Measurements from ENCODE around the gene ERVH48-1.
"Not testable (repeated sequence)": the region's sequence is repeated elsewhere in the genome, so short reads cannot be mapped to it uniquely, and the experiment has no call there.

The ERVH48-1 gene

GRCh38 chr21:42880352-42880751 is 45.1 kb downstream of the ERVH48-1 start:
- Histone ChIP-seq H3K4me2 (ENCODE audit: insufficient read depth, low read length) (peak overlapping the region; percentile 81), H3K9me3 (ENCODE audit: insufficient read depth, low read length, severe bottlenecking) (no peaks in the 10 kb centered on the region), H2AFZ (ENCODE audit: low read depth, low read length) (peak overlapping the region; percentile 91), H3K36me3 (ENCODE audit: insufficient read depth, low read length) (peaks cover 12% of the 10 kb centered on the region), H3K4me1 (ENCODE audit: insufficient read depth, low read length) (peaks cover 24% of the 10 kb centered on the region), H3K9ac (ENCODE audit: low read depth, low read length) (peak overlapping the region; percentile 82), H3K27ac (ENCODE audit: low read length) (peak overlapping the region; percentile 79), H3K4me3 (ENCODE audit: low read depth in 1 of 2, low read length in 2 of 2) (peak overlapping the region; percentile 73 to 89; a peak in 3 of 4 replicates), H4K20me1 (ENCODE audit: insufficient read depth, low read length) (peaks cover 3% of the 10 kb centered on the region; the same call in 1 of the 2 replicates), H3K27me3 (ENCODE audit: insufficient read depth, low read length, poor library complexity) (no peaks in the 10 kb centered on the region), H3K79me2 (ENCODE audit: insufficient read depth, low read length) (peaks cover 53% of the 10 kb centered on the region)
- TF ChIP-seq, protein P1, sequence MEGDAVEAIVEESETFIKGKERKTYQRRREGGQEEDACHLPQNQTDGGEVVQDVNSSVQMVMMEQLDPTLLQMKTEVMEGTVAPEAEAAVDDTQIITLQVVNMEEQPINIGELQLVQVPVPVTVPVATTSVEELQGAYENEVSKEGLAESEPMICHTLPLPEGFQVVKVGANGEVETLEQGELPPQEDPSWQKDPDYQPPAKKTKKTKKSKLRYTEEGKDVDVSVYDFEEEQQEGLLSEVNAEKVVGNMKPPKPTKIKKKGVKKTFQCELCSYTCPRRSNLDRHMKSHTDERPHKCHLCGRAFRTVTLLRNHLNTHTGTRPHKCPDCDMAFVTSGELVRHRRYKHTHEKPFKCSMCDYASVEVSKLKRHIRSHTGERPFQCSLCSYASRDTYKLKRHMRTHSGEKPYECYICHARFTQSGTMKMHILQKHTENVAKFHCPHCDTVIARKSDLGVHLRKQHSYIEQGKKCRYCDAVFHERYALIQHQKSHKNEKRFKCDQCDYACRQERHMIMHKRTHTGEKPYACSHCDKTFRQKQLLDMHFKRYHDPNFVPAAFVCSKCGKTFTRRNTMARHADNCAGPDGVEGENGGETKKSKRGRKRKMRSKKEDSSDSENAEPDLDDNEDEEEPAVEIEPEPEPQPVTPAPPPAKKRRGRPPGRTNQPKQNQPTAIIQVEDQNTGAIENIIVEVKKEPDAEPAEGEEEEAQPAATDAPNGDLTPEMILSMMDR (IDR thresholded peaks at IDR 0.05; ENCODE audit: borderline replicate concordance, extremely low read depth, low read length, poor library complexity, severe bottlenecking), result no peak
- TF ChIP-seq EZH2 (IDR thresholded peaks at IDR 0.05; ENCODE audit: borderline replicate concordance, low read depth, low read length, severe bottlenecking), result no peak
- DNase-seq, result no peak
- ATAC-seq (ENCODE audit: insufficient read depth, low read depth), result no peak

DNA sequence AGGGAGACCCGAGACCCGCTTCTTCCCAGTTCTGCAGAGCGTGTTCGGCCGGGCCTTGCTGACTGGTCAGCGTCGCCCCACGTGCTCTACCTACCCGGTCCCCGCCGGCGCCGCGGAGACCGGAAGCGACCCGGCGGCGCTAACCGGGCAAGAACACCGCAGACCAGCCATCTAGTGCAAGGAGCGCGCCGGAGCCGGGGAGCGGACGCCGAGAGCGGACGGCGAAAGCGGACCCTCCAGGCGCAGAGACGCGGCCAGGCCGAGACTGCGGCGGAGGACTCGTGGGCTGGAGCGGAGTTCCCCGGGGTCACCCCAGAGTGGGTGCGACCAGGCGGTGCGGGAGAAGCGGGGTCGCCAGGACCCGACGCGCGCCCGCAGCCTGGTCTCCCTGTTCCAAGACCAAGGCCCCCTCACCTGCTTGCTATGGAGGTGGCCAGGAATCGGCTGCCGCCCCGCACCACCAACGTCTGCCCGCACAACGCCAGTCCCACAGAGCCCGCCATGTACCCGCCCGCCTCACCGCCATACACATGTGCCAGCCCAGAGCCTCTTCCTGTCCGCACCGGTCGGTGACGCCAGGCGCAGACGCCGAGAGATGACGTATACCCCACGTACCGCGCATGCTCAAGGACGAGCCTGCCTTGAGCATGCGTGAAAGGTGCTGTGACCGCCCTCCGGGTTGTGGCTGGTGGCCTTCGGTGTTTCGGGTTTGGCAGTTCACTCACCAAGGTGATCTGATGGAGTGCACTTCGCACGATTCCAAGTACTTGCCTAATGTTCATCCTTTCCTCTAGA is 46.2 kb downstream of the ERVH48-1 start, which contains the start of gene WDR4:
Gene WDR4 (minus strand): TSS at position 547 of the 795 bp plus-strand sequence. CDS start 44 bp downstream, at position 503.
- H2AFZ ChIP-seq (ENCODE audit: low read depth, low read length), result peak within 1 kb of the TSS; percentile 91
- H3K4me1 ChIP-seq (ENCODE audit: insufficient read depth, low read length), result peaks cover 24% of the 10 kb centered on the region
- peak within 1 kb of the TSS; percentile 82 for H3K9ac ChIP-seq (ENCODE audit: low read depth, low read length)
- H3K27ac ChIP-seq (ENCODE audit: low read length), result peak within 1 kb of the TSS; percentile 79
- ATAC-seq (ENCODE audit: insufficient read depth, low read depth) (peak; percentile 91), DNase-seq (peak; percentile 98)
- peak within 1 kb of the TSS; percentile 73 to 89 for H3K4me3 ChIP-seq (ENCODE audit: low read depth in 1 of 2, low read length in 2 of 2)
- H3K4me2 ChIP-seq (ENCODE audit: insufficient read depth, low read length), result peak within 1 kb of the TSS; percentile 81
- H3K9me3 ChIP-seq (ENCODE audit: insufficient read depth, low read length, severe bottlenecking), result no peaks in the 10 kb centered on the region
- TF ChIP-seq EZH2 (IDR thresholded peaks at IDR 0.05; ENCODE audit: borderline replicate concordance, low read depth, low read length, severe bottlenecking), result no peak
- TF ChIP-seq, protein P1 (IDR thresholded peaks at IDR 0.05; ENCODE audit: borderline replicate concordance, extremely low read depth, low read length, poor library complexity, severe bottlenecking), result no peak
- H3K36me3 ChIP-seq (ENCODE audit: insufficient read depth, low read length), result peaks cover 20% of the 10 kb centered on the region
- H3K79me2 ChIP-seq (ENCODE audit: insufficient read depth, low read length), result peaks cover 54% of the 10 kb centered on the region
- H3K27me3 ChIP-seq (ENCODE audit: insufficient read depth, low read length, poor library complexity), result no peaks in the 10 kb centered on the region
- H4K20me1 ChIP-seq (ENCODE audit: insufficient read depth, low read length), result peaks cover 3% of the 10 kb centered on the region; the same call in 1 of the 2 replicates

DNA sequence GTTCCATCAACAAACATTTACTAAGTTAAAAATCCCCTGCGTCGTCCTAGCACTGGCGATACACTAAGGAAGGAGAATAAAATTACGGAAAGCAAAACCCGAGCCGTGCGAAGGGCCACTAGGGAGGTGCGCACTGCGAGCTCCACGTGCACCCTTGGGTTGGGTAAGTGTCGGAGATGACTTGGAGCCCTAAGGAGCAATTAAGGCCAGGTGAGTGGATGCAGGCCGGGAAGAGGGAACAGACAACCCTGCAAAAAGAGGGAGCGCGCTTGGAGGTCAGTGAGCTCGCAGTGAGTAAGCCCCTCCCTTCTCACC is 46.8 kb downstream of the ERVH48-1 start:
- ATAC-seq (ENCODE audit: insufficient read depth, low read depth), result peak; percentile 20
- no peak for TF ChIP-seq EZH2 (IDR thresholded peaks at IDR 0.05; ENCODE audit: borderline replicate concordance, low read depth, low read length, severe bottlenecking)
- TF ChIP-seq, protein P1 (IDR thresholded peaks at IDR 0.05; ENCODE audit: borderline replicate concordance, extremely low read depth, low read length, poor library complexity, severe bottlenecking), result no peak
- no peak for DNase-seq
- no peaks in the 10 kb centered on the region for H3K9me3 ChIP-seq (ENCODE audit: insufficient read depth, low read length, severe bottlenecking)
- peaks cover 57% of the 10 kb centered on the region for H3K79me2 ChIP-seq (ENCODE audit: insufficient read depth, low read length)
- H3K4me3 ChIP-seq (ENCODE audit: low read depth in 1 of 2, low read length in 2 of 2), result peak overlapping the region; percentile 73 to 89
- peaks cover 6% of the 10 kb centered on the region; the same call in 1 of the 2 replicates for H4K20me1 ChIP-seq (ENCODE audit: insufficient read depth, low read length)
- H3K27me3 ChIP-seq (ENCODE audit: insufficient read depth, low read length, poor library complexity), result no peaks in the 10 kb centered on the region
- H3K4me2 ChIP-seq (ENCODE audit: insufficient read depth, low read length), result peak overlapping the region; percentile 81
- peaks cover 24% of the 10 kb centered on the region for H3K4me1 ChIP-seq (ENCODE audit: insufficient read depth, low read length)
- peak overlapping the region; percentile 89 for H2AFZ ChIP-seq (ENCODE audit: low read depth, low read length)
- H3K36me3 ChIP-seq (ENCODE audit: insufficient read depth, low read length), result peaks cover 24% of the 10 kb centered on the region
- H3K9ac ChIP-seq (ENCODE audit: low read depth, low read length), result peak overlapping the region; percentile 82
- H3K27ac ChIP-seq (ENCODE audit: low read length), result peak overlapping the region; percentile 79

- not testable (repeated sequence) for H2AFZ ChIP-seq (ENCODE audit: low read depth, low read length); DNase-seq; ATAC-seq (ENCODE audit: insufficient read depth, low read depth); H3K4me2 ChIP-seq (ENCODE audit: insufficient read depth, low read length); H3K9me3 ChIP-seq (ENCODE audit: insufficient read depth, low read length, severe bottlenecking); H3K27ac ChIP-seq (ENCODE audit: low read length); H3K27me3 ChIP-seq (ENCODE audit: insufficient read depth, low read length, poor library complexity); H3K4me3 ChIP-seq (ENCODE audit: low read depth in 1 of 2, low read length in 2 of 2); H3K9ac ChIP-seq (ENCODE audit: low read depth, low read length)
- Histone ChIP-seq H3K79me2 (ENCODE audit: insufficient read depth, low read length) (peaks cover 79% of the 10 kb centered on the region), H3K4me1 (ENCODE audit: insufficient read depth, low read length) (peaks cover 24% of the 10 kb centered on the region), H3K36me3 (ENCODE audit: insufficient read depth, low read length) (peaks cover 52% of the 10 kb centered on the region), H4K20me1 (ENCODE audit: insufficient read depth, low read length) (peaks cover 21% of the 10 kb centered on the region)
Observed at GRCh38 chr21:42875811-42876210, 49.6 kb downstream of the ERVH48-1 start.

All from DND-41 (cell line).